ENCODE results near the gene NFIL3. TPM values are rescaled to one million over a fixed set of nuclear protein-coding genes. Genes with fewer than 3 reads are reported as not detected.

Gene NFIL3
- total RNA-seq, 1 experiment from 2014 or later, result 9.3 TPM

DNA sequence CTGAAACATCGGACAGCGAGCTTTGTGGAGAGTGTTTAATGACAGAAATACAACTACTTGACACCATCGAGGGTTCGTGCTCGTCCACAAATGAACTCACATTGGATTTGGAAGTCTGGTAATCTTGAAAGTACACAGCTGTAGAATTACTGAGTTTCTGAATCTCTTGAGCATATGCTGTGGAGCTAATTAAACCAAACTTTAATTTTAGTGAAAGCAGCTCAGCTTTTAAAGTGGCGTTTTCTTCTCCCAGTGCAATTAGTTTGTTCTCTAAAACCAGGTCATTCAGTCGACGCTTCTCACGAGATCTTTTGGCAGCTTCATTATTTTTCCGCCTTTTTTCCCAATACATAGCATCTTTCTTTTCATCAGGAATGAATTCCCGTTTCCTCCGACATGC, 13.5 kb downstream of the NFIL3 start:
- no peak for TF ChIP-seq EZH2 (IDR thresholded peaks at IDR 0.05; ENCODE audit: low read depth)
- no peak for TF ChIP-seq CTCF (conservative IDR thresholded peaks at IDR 0.05)
- BruUV-seq (replicated peaks), result no TSS peak

DNA sequence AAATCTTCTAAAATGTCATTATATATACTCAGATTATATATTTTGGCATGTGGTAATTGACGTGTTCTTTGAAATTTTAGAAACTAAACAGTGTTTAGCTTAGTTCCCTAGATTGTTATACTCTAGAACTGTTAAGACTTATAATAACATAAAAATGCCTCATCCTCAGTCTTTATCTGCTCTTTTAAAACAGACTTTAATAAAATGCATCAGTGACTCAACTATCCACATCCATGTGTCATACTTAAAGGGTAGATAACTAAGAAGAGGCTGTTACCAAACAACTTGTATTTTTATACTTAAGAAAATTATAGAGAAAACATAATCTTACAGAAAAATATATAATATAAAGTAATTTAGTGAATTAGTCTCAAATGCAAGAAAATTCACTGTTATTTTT, 15.2 kb downstream of the NFIL3 start:
- no peak overlapping the region for H3K4me2 ChIP-seq
- H3K79me2 ChIP-seq (ENCODE audit: low read depth), result peaks cover 28% of the 10 kb centered on the region
- H3K9me3 ChIP-seq (ENCODE audit: insufficient read depth, low read depth), result no peaks in the 10 kb centered on the region
- TF ChIP-seq EZH2 (IDR thresholded peaks at IDR 0.05; ENCODE audit: low read depth) (no peak), CTCF (conservative IDR thresholded peaks at IDR 0.05) (no peak)
- intact Hi-C loops (cut with micrococcal nuclease; ENCODE audit: unreplicated experiment), result no loop called here
- H2AFZ ChIP-seq, result no peak overlapping the region
- H3K9me2 ChIP-seq (ENCODE audit: insufficient read depth), result no peaks in the 10 kb centered on the region
- H3F3A ChIP-seq (ENCODE audit: insufficient read depth, low read depth), result peaks cover 14% of the 10 kb centered on the region
- CTCF ChIA-PET, result no interaction called here
- peaks cover 11% of the 10 kb centered on the region for H4K20me1 ChIP-seq (ENCODE audit: insufficient read depth)
- no peak for DNase-seq
- no peak overlapping the region for H3K27ac ChIP-seq
- H3K36me3 ChIP-seq (ENCODE audit: low read depth), result peaks cover 18% of the 10 kb centered on the region
- POLR2A ChIA-PET (ENCODE audit: unreplicated experiment), result no interaction called here
- H3K27me3 ChIP-seq (ENCODE audit: insufficient read depth, low read depth), result no peaks in the 10 kb centered on the region
- no peak overlapping the region for H3K4me3 ChIP-seq
- no TSS peak for BruUV-seq (replicated peaks)
- peaks cover 23% of the 10 kb centered on the region for H3K4me1 ChIP-seq (replicated peaks; ENCODE audit: insufficient read depth)

More for the DNA sequence above, 13.5 kb downstream of the NFIL3 start:
- no peaks in the 10 kb centered on the region for H3K27me3 ChIP-seq (ENCODE audit: insufficient read depth, low read depth)
- H3K4me2 ChIP-seq, result no peak overlapping the region
- no peak for DNase-seq
- H3K4me3 ChIP-seq, result no peak overlapping the region
- ChIA-PET POLR2A (ENCODE audit: unreplicated experiment) (no interaction called here), CTCF (no interaction called here)
- peaks cover 8% of the 10 kb centered on the region for H3F3A ChIP-seq (ENCODE audit: insufficient read depth, low read depth)
- intact Hi-C loops (cut with micrococcal nuclease; ENCODE audit: unreplicated experiment), result no loop called here
- peaks cover 45% of the 10 kb centered on the region for H3K79me2 ChIP-seq (ENCODE audit: low read depth)
- H3K4me1 ChIP-seq (replicated peaks; ENCODE audit: insufficient read depth), result peaks cover 23% of the 10 kb centered on the region
- no peaks in the 10 kb centered on the region for H3K9me2 ChIP-seq (ENCODE audit: insufficient read depth)
- H3K36me3 ChIP-seq (ENCODE audit: low read depth), result peaks cover 18% of the 10 kb centered on the region
- H2AFZ ChIP-seq, result no peak overlapping the region
- peaks cover 11% of the 10 kb centered on the region for H4K20me1 ChIP-seq (ENCODE audit: insufficient read depth)
- H3K27ac ChIP-seq, result no peak overlapping the region
- no peaks in the 10 kb centered on the region for H3K9me3 ChIP-seq (ENCODE audit: insufficient read depth, low read depth)

DNA sequence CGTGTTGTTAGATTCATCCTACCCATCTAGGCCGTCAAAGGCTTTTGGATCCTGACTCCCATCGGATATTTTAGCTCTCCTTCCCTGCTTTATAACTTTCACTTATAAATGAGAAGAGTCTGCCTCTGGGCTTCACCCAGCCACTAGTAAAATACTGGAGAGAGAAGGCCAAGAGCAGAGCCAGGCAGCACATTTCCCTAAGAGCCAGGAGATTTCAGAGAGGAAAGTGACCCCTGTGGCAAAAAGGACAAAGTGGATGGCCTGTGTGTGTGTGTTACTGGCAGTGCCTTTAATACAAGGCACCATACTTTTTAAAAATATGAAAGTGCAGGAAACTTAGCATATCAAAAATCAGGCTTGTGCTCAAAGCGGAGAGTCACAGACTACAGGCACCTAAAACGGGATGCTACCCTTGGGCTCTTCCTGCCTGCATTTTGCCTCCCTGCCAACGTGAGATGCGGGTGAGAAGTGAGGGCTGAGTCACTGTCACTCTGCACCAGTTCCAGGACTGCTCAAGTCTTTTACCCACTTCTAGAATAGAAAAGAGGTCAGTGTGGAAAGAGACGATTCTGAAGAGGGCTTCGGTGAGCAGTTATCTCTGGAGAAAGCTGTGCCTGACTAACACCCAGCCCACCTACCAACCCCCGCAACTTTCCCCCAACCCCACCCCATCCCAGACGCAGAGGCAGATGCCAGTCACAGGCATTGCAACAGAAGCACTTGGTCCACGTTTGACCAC, 15.9 kb downstream of the NFIL3 start:
- H2AFZ ChIP-seq, result no peak overlapping the region
- intact Hi-C loops (cut with micrococcal nuclease; ENCODE audit: unreplicated experiment), result no loop called here
- peaks cover 18% of the 10 kb centered on the region for H3K36me3 ChIP-seq (ENCODE audit: low read depth)
- no peaks in the 10 kb centered on the region for H3K9me3 ChIP-seq (ENCODE audit: insufficient read depth, low read depth)
- ChIA-PET POLR2A (ENCODE audit: unreplicated experiment) (interaction anchor here (0.7 kb wide), 1 partner anchor 12 kb away, joined by 10 read pairs; no protein-coding TSS in a partner anchor), CTCF (no interaction called here)
- no peaks in the 10 kb centered on the region for H3K27me3 ChIP-seq (ENCODE audit: insufficient read depth, low read depth)
- H3F3A ChIP-seq (ENCODE audit: insufficient read depth, low read depth), result peaks cover 16% of the 10 kb centered on the region
- no peaks in the 10 kb centered on the region for H3K9me2 ChIP-seq (ENCODE audit: insufficient read depth)
- no peak overlapping the region for H3K4me2 ChIP-seq
- TF ChIP-seq CTCF (conservative IDR thresholded peaks at IDR 0.05) (no peak), EZH2 (IDR thresholded peaks at IDR 0.05; ENCODE audit: low read depth) (no peak)
- DNase-seq, result no peak
- no TSS peak for BruUV-seq (replicated peaks)
- no peak overlapping the region for H3K4me3 ChIP-seq
- H3K79me2 ChIP-seq (ENCODE audit: low read depth), result peaks cover 21% of the 10 kb centered on the region
- H3K4me1 ChIP-seq (replicated peaks; ENCODE audit: insufficient read depth), result peaks cover 23% of the 10 kb centered on the region
- no peak overlapping the region for H3K27ac ChIP-seq
- H4K20me1 ChIP-seq (ENCODE audit: insufficient read depth), result peaks cover 11% of the 10 kb centered on the region

Data from PC-9 (cell line).